BJ (cell line): Measurements from ENCODE around the gene TSPYL6. TPM values are rescaled to one million over a fixed set of nuclear protein-coding genes. Genes with fewer than 3 reads are reported as not detected.

Experiments
- CTCF ChIA-PET: fragments of 350-600 bp; formaldehyde crosslinking; extraction: SDS; loops from one replicate; lab custom pipeline; 2021; ENCODE audit warnings: antibody characterized with exemption, inconsistent platforms; lab: Yijun Ruan, JAX
- POLR2A ChIA-PET: fragments of 300-600 bp; sonication (Branson Sonifier 250); formaldehyde crosslinking; extraction: SDS; loops from one replicate; lab custom pipeline; 2021; ENCODE audit warnings: antibody characterized with exemption; lab: Charles Lee
- DNase-seq: peaks from one replicate; pipeline ENCODE4 v3.0.0-alpha.2; 2011; ENCODE audit warnings: low read depth
- H3K27me3 ChIP-seq: 2 replicates; pipeline ENCODE4 v1.6.0; 2011; ENCODE audit warnings: low read length; ENCODE audit not compliant: control insufficient read depth, insufficient read depth
- H3K36me3 ChIP-seq: 2 replicates; pipeline ENCODE4 v1.5.1; 2011; ENCODE audit warnings: low read length; ENCODE audit not compliant: control insufficient read depth, insufficient read depth
- H3K4me3 ChIP-seq: 2 replicates; pipeline ENCODE4 v1.5.1; 2011; ENCODE audit warnings: low read depth, mild to moderate bottlenecking, control low read depth, low read length
- polyA plus RNA-seq: library from polyadenylated mRNA; depleted of rRNA; stranded (reverse); fragments of >200 nt; gene quantifications from 2 replicates; pipeline ENCODE4 v1.2.3, GENCODE V29; 2011; rRNA removed
- TF ChIP-seq, protein P1 (sequence below): IDR thresholded peaks from 2 replicates; pipeline ENCODE4 v1.5.1; 2011; ENCODE audit warnings: low read depth, mild to moderate bottlenecking, control low read depth, inconsistent platforms, low read length, moderate library complexity; ENCODE audit not compliant: insufficient read depth

Gene TSPYL6
- polyA plus RNA-seq, 1 experiment, result not detected

DNA sequence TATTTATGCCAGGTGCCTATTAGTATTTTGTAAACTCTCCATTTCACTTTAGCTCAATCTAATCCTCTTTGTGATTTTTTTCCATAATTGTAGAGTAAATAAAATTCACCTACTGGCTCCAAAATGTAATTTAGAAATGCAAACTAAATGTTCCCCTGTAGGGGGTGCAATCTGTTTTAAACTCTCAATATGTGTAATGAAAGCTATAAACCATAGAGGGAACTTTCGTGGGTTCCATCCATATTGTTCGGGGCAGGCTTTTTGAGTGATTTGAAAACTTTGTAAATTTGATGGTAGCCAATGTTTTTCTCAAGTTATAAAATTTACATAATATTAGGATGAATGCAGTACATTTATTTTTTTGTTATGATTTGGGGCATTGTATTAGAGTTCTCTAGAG lies 49.4 kb downstream of the TSPYL6 start:
- no peak for DNase-seq
- TF ChIP-seq, protein P1, sequence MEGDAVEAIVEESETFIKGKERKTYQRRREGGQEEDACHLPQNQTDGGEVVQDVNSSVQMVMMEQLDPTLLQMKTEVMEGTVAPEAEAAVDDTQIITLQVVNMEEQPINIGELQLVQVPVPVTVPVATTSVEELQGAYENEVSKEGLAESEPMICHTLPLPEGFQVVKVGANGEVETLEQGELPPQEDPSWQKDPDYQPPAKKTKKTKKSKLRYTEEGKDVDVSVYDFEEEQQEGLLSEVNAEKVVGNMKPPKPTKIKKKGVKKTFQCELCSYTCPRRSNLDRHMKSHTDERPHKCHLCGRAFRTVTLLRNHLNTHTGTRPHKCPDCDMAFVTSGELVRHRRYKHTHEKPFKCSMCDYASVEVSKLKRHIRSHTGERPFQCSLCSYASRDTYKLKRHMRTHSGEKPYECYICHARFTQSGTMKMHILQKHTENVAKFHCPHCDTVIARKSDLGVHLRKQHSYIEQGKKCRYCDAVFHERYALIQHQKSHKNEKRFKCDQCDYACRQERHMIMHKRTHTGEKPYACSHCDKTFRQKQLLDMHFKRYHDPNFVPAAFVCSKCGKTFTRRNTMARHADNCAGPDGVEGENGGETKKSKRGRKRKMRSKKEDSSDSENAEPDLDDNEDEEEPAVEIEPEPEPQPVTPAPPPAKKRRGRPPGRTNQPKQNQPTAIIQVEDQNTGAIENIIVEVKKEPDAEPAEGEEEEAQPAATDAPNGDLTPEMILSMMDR, result peak; percentile 44
- Histone ChIP-seq H3K27me3 (no peaks in the 10 kb centered on the region), H3K4me3 (no peak overlapping the region), H3K36me3 (no peaks in the 10 kb centered on the region)
- ChIA-PET CTCF (interaction anchor here (1.2 to 1.7 kb wide), 3 partner anchors 9 to 83 kb away, joined by 3 to 6 read pairs (median 3); no protein-coding TSS in a partner anchor), POLR2A (no interaction called here)

DNA sequence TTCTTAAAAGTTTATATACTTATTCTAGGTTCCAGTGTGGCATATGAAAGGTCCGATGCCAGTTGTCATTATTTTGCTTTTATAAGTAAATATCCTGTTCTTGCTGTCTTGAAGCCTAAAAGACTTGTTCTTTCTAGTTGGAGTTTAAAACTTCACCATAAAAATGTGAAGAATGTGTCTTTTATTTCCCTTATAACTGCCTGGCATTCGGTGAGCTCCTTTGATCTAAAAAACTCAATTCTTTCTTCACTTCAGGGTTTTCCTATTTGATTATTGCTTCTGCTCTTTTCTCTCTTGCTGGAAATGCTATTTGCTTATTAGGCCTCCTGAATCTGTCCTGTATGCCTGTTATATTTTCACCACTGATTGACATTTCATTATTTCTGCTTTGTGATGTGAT lies 51.6 kb downstream of the TSPYL6 start:
- no peaks in the 10 kb centered on the region for H3K36me3 ChIP-seq
- DNase-seq, result no peak
- TF ChIP-seq, protein P1, result no peak
- ChIA-PET POLR2A (no interaction called here), CTCF (interaction anchor here (0.5 kb wide), 1 partner anchor 638 kb away, joined by 3 read pairs; no protein-coding TSS in a partner anchor)
- H3K27me3 ChIP-seq, result no peaks in the 10 kb centered on the region
- H3K4me3 ChIP-seq, result no peak overlapping the region

Other genes with a start within 250 kb of the TSPYL6 start
- gene ACYP2, start 140.6 kb downstream of the TSPYL6 start, polyA plus RNA-seq, result 7.0 and 9.7 TPM in 2 replicates
- 33.8 and 39.1 TPM in 2 replicates for gene SPTBN1, start 200.1 kb upstream of the TSPYL6 start, polyA plus RNA-seq